Left hindlimb (tissue), 1 donor: ENCODE results near the gene LEPROT.

Source experiments
- DNase-seq: peaks from one replicate; pipeline ENCODE4 v3.0.0-alpha.2; 2018

LEPROT gene

GRCh38 chr1:65412984-65413375, 7.5 kb upstream of the LEPROT start:
- DNase-seq, result no peak

- no peak for DNase-seq
Observed at GRCh38 chr1:65414538-65414937, 5.9 kb upstream of the LEPROT start.

- no peak for DNase-seq
Observed at GRCh38 chr1:65416767-65417166, 3.7 kb upstream of the LEPROT start.

GRCh38 chr1:65417729-65418128, 2.7 kb upstream of the LEPROT start:
- DNase-seq, result no peak

GRCh38 chr1:65418522-65419185, 1.8 kb upstream of the LEPROT start:
- no peak for DNase-seq

- peak; percentile 99 for DNase-seq
Observed at GRCh38 chr1:65419681-65420589, 533 bp upstream of the LEPROT start.

- DNase-seq, result no peak
Observed at GRCh38 chr1:65421351-65422025, 1.0 kb downstream of the LEPROT start.

GRCh38 chr1:65422241-65423203, 2.1 kb downstream of the LEPROT start:
- no peak for DNase-seq

GRCh38 chr1:65423884-65424572, 3.6 kb downstream of the LEPROT start:
- no peak for DNase-seq

- DNase-seq, result no peak
Observed at GRCh38 chr1:65424573-65424889, 4.1 kb downstream of the LEPROT start.

GRCh38 chr1:65425006-65425405, 4.5 kb downstream of the LEPROT start:
- DNase-seq, result no peak

GRCh38 chr1:65425697-65426096, 5.2 kb downstream of the LEPROT start:
- DNase-seq, result no peak

- no peak for DNase-seq
Observed at GRCh38 chr1:65429078-65429477, 8.6 kb downstream of the LEPROT start.

GRCh38 chr1:65429806-65430205, 9.3 kb downstream of the LEPROT start:
- DNase-seq, result no peak

- DNase-seq, result no peak
Observed at GRCh38 chr1:65431111-65431705, 10.7 kb downstream of the LEPROT start.

GRCh38 chr1:65432918-65433317, 12.4 kb downstream of the LEPROT start:
- no peak for DNase-seq

- DNase-seq, result no peak
Observed at GRCh38 chr1:65434255-65434654, 13.8 kb downstream of the LEPROT start.

GRCh38 chr1:65434760-65435159, 14.3 kb downstream of the LEPROT start:
- DNase-seq, result no peak

GRCh38 chr1:65435987-65436386, 15.5 kb downstream of the LEPROT start:
- no peak for DNase-seq

GRCh38 chr1:65437616-65438015, 17.1 kb downstream of the LEPROT start:
- DNase-seq, result no peak

- no peak for DNase-seq
Observed at GRCh38 chr1:65440322-65440900, 19.9 kb downstream of the LEPROT start.
